Osteoblast (primary cell): ENCODE measurements around the gene P4HA2. TPM values are rescaled to one million over a fixed set of nuclear protein-coding genes. Genes with fewer than 3 reads are reported as not detected.

ENCODE experiments used
- DNase-seq: peaks from one replicate; pipeline ENCODE4 v3.0.0; 2011; ENCODE audit warnings: low spot score, mixed read lengths; ENCODE audit not compliant: insufficient read length; ENCODE audit errors: missing footprints
- H2AFZ ChIP-seq: 2 replicates; pipeline ENCODE4 v1.6.0; 2011; ENCODE audit warnings: mild to moderate bottlenecking, low read length
- H3K27ac ChIP-seq: 2 replicates; pipeline ENCODE4 v1.5.1; 2011; ENCODE audit warnings: mild to moderate bottlenecking, low read depth, low read length, moderate library complexity
- H3K27me3 ChIP-seq: 2 replicates; pipeline ENCODE4 v1.6.0; 2012; ENCODE audit warnings: mild to moderate bottlenecking, control low read depth, inconsistent platforms, low read length, moderate library complexity; ENCODE audit not compliant: insufficient read depth
- H3K36me3 ChIP-seq: 2 replicates; pipeline ENCODE4 v1.5.1; 2011; ENCODE audit warnings: mild to moderate bottlenecking, low read length, control low read depth, moderate library complexity; ENCODE audit not compliant: insufficient read depth
- H3K4me1 ChIP-seq: 2 replicates; pipeline ENCODE4 v1.5.1; 2011; ENCODE audit warnings: mild to moderate bottlenecking, low read length, control low read depth, moderate library complexity; ENCODE audit not compliant: insufficient read depth
- H3K4me2 ChIP-seq: 2 replicates; pipeline ENCODE4 v1.6.0; 2011; ENCODE audit warnings: mild to moderate bottlenecking, low read length; ENCODE audit not compliant: insufficient read depth
- H3K4me3 ChIP-seq: fragments of 200-600 bp; sonication (generic); 3 replicates; pipeline ENCODE4 v1.5.1; 2012; ENCODE audit warnings: mild to moderate bottlenecking, low read length, inconsistent platforms; ENCODE audit not compliant: insufficient read depth
- H3K79me2 ChIP-seq: 2 replicates; pipeline ENCODE4 v1.6.0; 2012; ENCODE audit warnings: mild to moderate bottlenecking, low read length, control low read depth, inconsistent platforms; ENCODE audit not compliant: insufficient read depth
- H3K9me3 ChIP-seq: 2 replicates; pipeline ENCODE4 v1.5.1; 2011; ENCODE audit warnings: low read depth, low read length, control low read depth
- H4K20me1 ChIP-seq: 2 replicates; pipeline ENCODE4 v1.6.0; 2012; ENCODE audit warnings: mild to moderate bottlenecking, low read length, control low read depth; ENCODE audit not compliant: insufficient read depth
- CTCF ChIP-seq: IDR thresholded peaks from 2 replicates; pipeline ENCODE4 v1.5.1; 2011; ENCODE audit warnings: mild to moderate bottlenecking, low read depth, low read length, moderate library complexity; ENCODE audit errors: extremely low read depth
- total RNA-seq: library from RNA; depleted of rRNA; stranded (reverse); fragments of >200 nt; gene quantifications from 2 replicates; pipeline ENCODE4 v1.2.3, GENCODE V29; 2012

P4HA2 gene
- total RNA-seq, 1 donor: 186 TPM

DNA sequence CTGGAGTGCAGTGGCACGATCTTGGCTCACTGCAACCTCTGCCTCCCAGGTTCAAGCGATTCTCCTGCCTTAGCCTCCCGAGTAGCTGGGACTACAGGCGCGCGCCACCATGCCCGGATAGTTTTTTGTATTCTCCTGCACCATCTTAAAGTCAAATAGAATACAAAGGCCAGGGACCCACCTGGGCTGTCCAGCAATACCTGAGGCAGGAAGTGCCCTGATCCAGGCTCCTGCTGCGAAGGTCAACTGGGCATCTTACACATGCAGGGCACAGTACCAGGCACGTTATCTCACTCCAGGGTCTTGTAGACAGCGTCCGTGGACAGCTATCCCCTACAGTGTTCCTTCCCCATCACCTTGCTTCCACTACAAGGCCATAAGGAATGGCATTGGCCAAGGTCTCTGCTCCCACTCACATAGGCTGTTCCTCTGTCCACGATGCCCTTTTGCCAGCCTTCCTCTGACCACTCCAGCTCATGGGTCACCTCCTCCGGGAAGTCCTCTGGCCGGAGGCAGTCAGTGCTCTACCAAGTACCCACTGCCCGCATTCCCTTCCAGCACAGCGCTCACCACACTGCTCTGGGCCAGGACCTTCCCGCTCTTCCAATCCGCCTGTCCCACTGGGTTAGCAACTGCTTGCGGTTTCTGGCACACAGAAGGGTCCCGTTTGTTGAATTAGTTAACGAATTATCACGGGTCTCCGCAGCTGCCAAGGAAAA lies 978 bp downstream of the P4HA2 start:
- DNase-seq: no peak
- no peaks in the 10 kb centered on the region for H3K27me3 ChIP-seq
- peaks cover 26% of the 10 kb centered on the region for H4K20me1 ChIP-seq
- H3K27ac ChIP-seq: peak overlapping the region; percentile 89
- peak overlapping the region; percentile 78 for H3K4me3 ChIP-seq
- H3K4me1 ChIP-seq: peaks cover 47% of the 10 kb centered on the region
- H3K9me3 ChIP-seq: no peaks in the 10 kb centered on the region
- H3K36me3 ChIP-seq: no peaks in the 10 kb centered on the region
- peak overlapping the region; percentile 76 for H2AFZ ChIP-seq
- peak overlapping the region; percentile 90 for H3K4me2 ChIP-seq
- TF ChIP-seq CTCF: no peak
- H3K79me2 ChIP-seq: peaks cover 39% of the 10 kb centered on the region

GRCh38 chr5:132225165-132226032 lies 2.3 kb downstream of the P4HA2 start:
- Histone ChIP-seq H3K79me2 (peaks cover 49% of the 10 kb centered on the region), H2AFZ (peak overlapping the region; percentile 16)
- DNase-seq: peak; percentile 91

DNA sequence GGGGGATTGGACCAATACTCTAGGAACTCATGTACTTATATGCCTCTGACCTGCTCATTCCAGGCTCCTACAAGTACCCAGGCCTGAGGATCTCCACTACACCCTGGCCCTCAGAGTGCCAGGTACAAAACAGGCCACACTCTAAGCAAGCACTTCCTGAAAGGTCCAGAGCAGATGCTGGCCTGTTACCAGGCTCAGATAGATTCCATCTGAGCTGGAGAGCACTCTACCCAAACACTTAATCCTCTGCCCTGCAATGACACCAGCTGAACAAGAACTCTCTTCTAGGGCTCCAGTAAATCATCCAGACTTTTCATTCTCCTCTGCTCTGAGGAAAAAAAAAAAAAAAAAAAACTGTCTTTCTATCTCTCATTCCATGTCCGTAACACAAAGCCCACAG lies 2.9 kb downstream of the P4HA2 start:
- Histone ChIP-seq H3K4me1 (peaks cover 54% of the 10 kb centered on the region), H3K4me2 (peak overlapping the region; percentile 90), H3K27me3 (no peaks in the 10 kb centered on the region), H3K27ac (peak overlapping the region; percentile 89), H4K20me1 (peaks cover 44% of the 10 kb centered on the region), H3K4me3 (no peak overlapping the region), H2AFZ (no peak overlapping the region), H3K36me3 (no peaks in the 10 kb centered on the region), H3K9me3 (no peaks in the 10 kb centered on the region), H3K79me2 (peaks cover 56% of the 10 kb centered on the region)
- no peak for TF ChIP-seq CTCF
- no peak for DNase-seq

More at GRCh38 chr5:132225165-132226032, 2.3 kb downstream of the P4HA2 start:
- Histone ChIP-seq H3K4me2 (peak overlapping the region; percentile 90), H3K4me1 (peaks cover 53% of the 10 kb centered on the region), H3K4me3 (peak overlapping the region; percentile 78), H3K9me3 (no peaks in the 10 kb centered on the region), H3K27me3 (no peaks in the 10 kb centered on the region), H3K36me3 (no peaks in the 10 kb centered on the region), H4K20me1 (peaks cover 37% of the 10 kb centered on the region), H3K27ac (peak overlapping the region; percentile 89)
- no peak for TF ChIP-seq CTCF

- Histone ChIP-seq H3K79me2 (peaks cover 64% of the 10 kb centered on the region), H4K20me1 (peaks cover 44% of the 10 kb centered on the region), H3K4me1 (peaks cover 54% of the 10 kb centered on the region), H3K27me3 (no peaks in the 10 kb centered on the region), H2AFZ (no peak overlapping the region), H3K36me3 (no peaks in the 10 kb centered on the region), H3K4me3 (no peak overlapping the region), H3K27ac (peak overlapping the region; percentile 89), H3K4me2 (no peak overlapping the region), H3K9me3 (no peaks in the 10 kb centered on the region)
- no peak for DNase-seq
- no peak for TF ChIP-seq CTCF
These were observed 3.8 kb downstream of the P4HA2 start for GRCh38 chr5:132223861-132224260.
